SJSA1 (cell line): ENCODE measurements around the gene HOXA10. TPM values are rescaled to one million over a fixed set of nuclear protein-coding genes. Genes with fewer than 3 reads are reported as not detected.

Source experiments
- DNase-seq, 2 experiments: peaks; one replicate each; pipeline ENCODE4 v3.0.0-alpha.2; 2015 to 2020; ENCODE audit warnings: low spot score in 2 of 2, low read depth in 1 of 2
- H3K27ac ChIP-seq: fragments of 250-450 bp; sonication (Bioruptor Pico); 2 replicates; pipeline ENCODE4 v1.5.1; 2020; ENCODE audit warnings: mild to moderate bottlenecking, moderate library complexity
- H3K27me3 ChIP-seq: fragments of 250-450 bp; sonication (Bioruptor Pico); replicated peaks from 2 replicates; pipeline ENCODE4 v1.5.1; 2020; ENCODE audit warnings: mild to moderate bottlenecking, moderate library complexity
- H3K36me3 ChIP-seq: fragments of 250-450 bp; sonication (Bioruptor Pico); 2 replicates; pipeline ENCODE4 v1.5.1; 2020; ENCODE audit warnings: mild to moderate bottlenecking
- H3K4me1 ChIP-seq: fragments of 250-450 bp; sonication (Bioruptor Pico); replicated peaks from 2 replicates; pipeline ENCODE4 v1.6.1; 2021; ENCODE audit warnings: mild to moderate bottlenecking
- H3K4me3 ChIP-seq: fragments of 250-450 bp; sonication (Bioruptor Pico); 2 replicates; pipeline ENCODE4 v1.5.1; 2020; ENCODE audit warnings: mild to moderate bottlenecking
- H3K9me3 ChIP-seq: fragments of 250-450 bp; sonication (Bioruptor Pico); replicated peaks from 2 replicates; pipeline ENCODE4 v1.5.1; 2020; ENCODE audit warnings: mild to moderate bottlenecking
- total RNA-seq: library from RNA; depleted of rRNA; stranded (reverse); fragments of >200 nt; shearing (Covaris generic); gene quantifications from 2 replicates; pipeline ENCODE4 v1.2.3, GENCODE V29; 2014; rRNA removed

The HOXA10 gene
- total RNA-seq: 8.6 and 15.5 TPM in 2 replicates

DNA sequence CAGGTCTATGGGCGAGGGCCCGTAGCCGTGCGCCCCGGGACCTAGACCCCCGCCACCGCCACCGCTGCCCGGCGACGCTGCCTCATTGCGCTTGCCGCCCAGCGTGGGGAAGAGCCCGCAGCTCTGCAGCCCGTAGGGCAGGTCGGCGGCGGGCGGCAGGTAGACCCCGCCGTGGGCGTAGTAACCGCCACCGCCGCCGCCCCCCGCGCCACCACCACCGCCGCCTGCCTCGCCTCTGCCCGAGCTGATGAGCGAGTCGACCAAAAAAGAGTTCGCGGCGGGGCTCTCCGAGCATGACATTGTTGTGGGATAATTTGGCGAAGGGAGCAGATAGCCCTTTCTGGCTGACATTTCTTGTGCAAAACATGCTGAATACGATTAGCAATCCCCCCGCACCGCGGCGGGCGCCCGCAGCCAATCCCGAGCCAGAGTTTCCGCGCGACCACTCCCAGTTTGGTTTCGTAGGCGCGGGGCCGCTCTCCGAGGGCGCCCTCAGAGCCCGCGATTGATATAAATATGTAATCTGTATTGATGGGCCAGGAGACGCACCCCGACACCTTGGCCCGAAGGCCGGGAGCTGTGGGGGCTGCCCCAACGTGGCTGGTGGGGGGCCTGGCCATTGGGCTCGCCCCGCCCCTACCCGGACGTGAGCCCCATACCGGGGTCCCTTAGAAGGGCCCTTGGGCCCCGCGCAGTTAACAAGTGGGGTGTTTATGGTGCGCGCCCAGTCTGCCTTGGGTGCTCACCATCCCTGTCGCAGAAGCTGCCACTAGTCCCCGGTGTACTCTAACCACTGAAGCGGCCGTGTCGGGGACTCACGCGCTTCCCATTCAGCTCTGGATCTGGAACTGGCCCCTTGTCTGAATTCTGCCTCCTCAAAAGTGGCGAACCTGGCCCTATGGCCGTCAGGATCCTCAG is at the start of gene HOXA10:
TSS of gene HOXA10 (minus strand) at position 365 of the 918 bp plus-strand sequence. CDS start at position 351, 14 bp downstream.
- H3K4me1 ChIP-seq: peaks cover 59% of the 10 kb centered on the region
- no peaks in the 10 kb centered on the region for H3K9me3 ChIP-seq
- peak in 1 of 2 experiments; percentile 79 for DNase-seq
- H3K27ac ChIP-seq: peak within 1 kb of the TSS; percentile 93
- H3K36me3 ChIP-seq: peaks cover 34% of the 10 kb centered on the region
- H3K27me3 ChIP-seq: no peaks in the 10 kb centered on the region
- peak within 1 kb of the TSS; percentile 57 for H3K4me3 ChIP-seq

DNA sequence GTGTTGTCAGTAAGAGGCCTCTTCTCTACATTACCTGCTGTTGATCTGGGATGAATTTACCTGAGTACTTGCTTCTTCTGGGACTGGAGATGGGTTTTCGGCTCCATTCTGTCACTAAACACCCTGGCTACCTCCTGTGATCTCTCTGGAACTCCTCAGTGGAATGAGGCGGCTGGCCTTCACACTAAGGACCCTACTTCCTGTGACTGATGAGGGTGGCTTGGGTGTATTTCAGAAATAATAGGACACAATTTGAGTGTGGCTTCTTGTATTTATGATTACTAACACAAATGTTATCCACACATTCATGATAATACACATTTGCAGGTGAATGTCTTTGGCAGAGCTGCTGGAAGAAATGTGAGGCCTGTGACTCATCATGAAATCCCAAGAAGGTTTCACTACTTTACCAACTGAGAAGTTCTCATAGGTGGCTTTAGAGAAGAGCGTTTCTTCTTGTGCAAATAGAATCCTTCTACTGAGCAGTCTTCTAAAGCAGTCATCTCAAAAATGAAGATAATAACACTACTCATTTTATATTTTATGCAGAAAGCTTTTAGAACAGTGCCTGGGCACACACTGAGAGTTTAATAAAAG is 47.2 kb upstream of the HOXA10 start:
- Histone ChIP-seq H3K27me3 (no peaks in the 10 kb centered on the region), H3K36me3 (no peaks in the 10 kb centered on the region), H3K4me1 (no peaks in the 10 kb centered on the region), H3K9me3 (no peaks in the 10 kb centered on the region), H3K27ac (no peak overlapping the region), H3K4me3 (no peak overlapping the region)
- DNase-seq: no peak

DNA sequence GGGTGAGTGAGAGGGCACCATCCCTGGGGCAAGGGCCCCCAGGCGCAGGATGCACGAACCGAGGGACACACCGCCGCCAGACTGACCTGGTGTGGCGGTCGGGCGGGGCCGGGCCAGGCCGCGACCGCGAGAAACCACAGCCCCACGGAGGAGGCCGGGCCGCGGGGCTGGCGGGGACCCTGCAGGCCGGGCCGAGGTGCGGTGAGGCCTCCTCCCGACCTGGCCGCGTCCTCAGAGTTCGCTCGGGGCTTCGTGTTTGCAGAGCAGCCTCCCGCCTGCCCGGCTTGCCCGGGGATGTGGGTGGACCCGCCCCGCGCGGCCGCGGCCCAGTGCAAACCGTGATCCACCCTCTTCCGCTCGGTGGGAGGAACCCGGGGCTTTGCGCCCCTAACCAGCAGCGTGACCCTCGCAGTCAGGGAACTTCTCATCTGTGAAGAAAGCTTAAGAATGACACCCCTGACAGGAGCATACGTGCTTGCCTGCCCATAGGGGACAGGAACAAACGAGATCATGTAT is 46.4 kb upstream of the HOXA10 start:
- H3K4me1 ChIP-seq: no peaks in the 10 kb centered on the region

DNA sequence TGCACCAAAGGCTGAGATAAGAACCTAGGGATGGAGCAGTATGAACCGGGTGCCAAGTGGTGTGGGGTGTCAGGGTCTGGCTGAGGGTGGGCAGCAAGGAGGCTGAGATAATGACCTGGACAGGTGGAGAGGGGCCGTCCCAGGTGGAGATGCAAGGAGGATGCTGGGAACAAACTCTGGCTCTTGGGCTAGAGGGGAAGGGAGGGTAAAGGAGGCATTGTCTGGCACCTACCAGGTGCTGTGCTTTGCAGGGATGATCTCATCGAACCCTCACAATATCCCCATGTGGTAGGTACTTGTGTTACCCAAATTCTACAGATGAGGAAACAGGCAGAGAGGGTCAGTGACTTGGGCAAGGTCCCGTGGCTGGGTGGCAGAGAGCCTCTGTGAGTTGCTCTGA is 45.7 kb upstream of the HOXA10 start:
- Histone ChIP-seq H3K36me3 (no peaks in the 10 kb centered on the region), H3K27ac (no peak overlapping the region), H3K9me3 (no peaks in the 10 kb centered on the region), H3K27me3 (no peaks in the 10 kb centered on the region), H3K4me1 (no peaks in the 10 kb centered on the region), H3K4me3 (no peak overlapping the region)
- no peak for DNase-seq

More for the DNA sequence above, 46.4 kb upstream of the HOXA10 start:
- Histone ChIP-seq H3K36me3 (no peaks in the 10 kb centered on the region), H3K9me3 (no peaks in the 10 kb centered on the region), H3K4me3 (no peak overlapping the region), H3K27me3 (no peaks in the 10 kb centered on the region), H3K27ac (no peak overlapping the region)
- no peak for DNase-seq

DNA sequence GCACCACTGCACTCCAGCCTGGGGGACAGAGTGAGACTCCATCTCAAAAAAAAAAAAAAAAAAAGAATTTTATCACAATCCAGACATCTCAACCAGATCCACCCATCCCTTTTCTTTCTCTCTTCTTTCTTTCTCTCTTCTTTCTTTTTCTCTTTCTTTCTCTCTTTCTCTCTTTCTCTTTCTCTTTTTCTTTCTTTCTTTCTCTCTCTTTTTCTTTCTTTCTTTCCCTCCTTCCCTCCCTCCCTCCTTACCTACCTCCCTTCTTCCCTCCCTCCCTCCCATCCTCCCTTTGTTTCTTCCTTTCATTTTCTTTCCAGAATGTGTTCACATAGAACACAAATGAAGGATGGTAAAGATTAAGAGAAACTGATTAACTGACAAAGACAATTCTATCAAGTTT is 43.8 kb upstream of the HOXA10 start:
- no peak overlapping the region for H3K4me3 ChIP-seq
- H3K27ac ChIP-seq: no peak overlapping the region
- no peaks in the 10 kb centered on the region for H3K4me1 ChIP-seq
- H3K27me3 ChIP-seq: no peaks in the 10 kb centered on the region
- no peak for DNase-seq
- H3K9me3 ChIP-seq: no peaks in the 10 kb centered on the region
- no peaks in the 10 kb centered on the region for H3K36me3 ChIP-seq

DNA sequence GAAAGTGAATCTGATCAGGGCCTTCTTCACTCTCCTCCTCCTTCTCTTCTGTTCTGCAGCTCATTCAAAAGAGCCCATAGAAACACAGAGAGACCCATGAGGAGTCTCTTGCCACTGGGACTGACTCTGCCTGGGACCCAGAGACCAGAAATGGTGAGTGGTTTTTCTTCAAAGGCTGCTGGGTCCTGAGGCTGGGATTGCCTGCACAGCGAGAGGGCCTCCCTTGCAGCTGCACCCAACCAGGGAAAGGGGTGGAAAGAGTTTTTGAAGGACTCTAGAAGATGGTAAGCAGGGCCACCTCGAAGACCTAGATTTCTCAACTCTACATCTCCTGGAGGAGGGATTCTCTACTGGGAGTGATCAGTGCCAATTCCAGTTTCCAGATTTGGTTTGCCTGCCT is 41.2 kb upstream of the HOXA10 start:
- Histone ChIP-seq H3K4me3 (no peak overlapping the region), H3K4me1 (no peaks in the 10 kb centered on the region), H3K27ac (no peak overlapping the region), H3K36me3 (no peaks in the 10 kb centered on the region), H3K9me3 (no peaks in the 10 kb centered on the region), H3K27me3 (no peaks in the 10 kb centered on the region)
- DNase-seq: no peak

DNA sequence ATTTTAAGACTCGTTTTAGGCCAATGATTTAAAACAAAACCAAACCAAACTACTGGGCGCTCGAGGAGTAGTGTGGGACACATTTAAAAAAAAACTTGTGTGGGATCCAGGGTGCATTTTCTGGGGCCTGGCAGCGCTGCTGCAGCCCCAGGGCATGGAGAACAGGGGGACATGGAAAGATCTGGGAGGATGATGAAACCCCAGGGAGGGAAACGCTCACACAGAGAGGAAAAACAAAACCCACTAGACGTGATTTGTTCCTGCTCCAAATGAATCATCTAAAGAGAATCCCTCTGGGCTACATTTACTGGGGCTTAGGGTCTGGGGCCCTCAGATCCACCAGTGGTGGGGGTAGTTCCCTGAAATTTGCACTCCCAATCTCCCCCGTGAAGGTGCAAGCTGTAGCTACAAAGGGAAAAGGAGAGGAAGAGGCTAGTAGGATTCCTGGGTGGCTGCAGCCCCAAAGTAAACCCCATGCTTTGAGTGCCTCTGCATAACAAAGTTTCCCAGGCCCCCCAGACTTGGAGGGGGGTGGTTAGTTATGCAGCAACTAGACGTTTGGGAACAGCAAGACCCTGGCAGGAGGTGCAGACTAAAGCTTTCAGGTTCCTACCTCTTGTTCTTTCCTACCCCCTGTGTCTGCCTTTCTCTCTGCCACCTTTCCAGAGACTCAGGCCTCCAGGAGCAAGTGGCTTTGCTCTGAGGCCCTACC is 40.3 kb upstream of the HOXA10 start:
- Histone ChIP-seq H3K9me3 (no peaks in the 10 kb centered on the region), H3K4me3 (no peak overlapping the region), H3K27ac (no peak overlapping the region), H3K27me3 (no peaks in the 10 kb centered on the region), H3K36me3 (no peaks in the 10 kb centered on the region), H3K4me1 (no peaks in the 10 kb centered on the region)
- no peak for DNase-seq

DNA sequence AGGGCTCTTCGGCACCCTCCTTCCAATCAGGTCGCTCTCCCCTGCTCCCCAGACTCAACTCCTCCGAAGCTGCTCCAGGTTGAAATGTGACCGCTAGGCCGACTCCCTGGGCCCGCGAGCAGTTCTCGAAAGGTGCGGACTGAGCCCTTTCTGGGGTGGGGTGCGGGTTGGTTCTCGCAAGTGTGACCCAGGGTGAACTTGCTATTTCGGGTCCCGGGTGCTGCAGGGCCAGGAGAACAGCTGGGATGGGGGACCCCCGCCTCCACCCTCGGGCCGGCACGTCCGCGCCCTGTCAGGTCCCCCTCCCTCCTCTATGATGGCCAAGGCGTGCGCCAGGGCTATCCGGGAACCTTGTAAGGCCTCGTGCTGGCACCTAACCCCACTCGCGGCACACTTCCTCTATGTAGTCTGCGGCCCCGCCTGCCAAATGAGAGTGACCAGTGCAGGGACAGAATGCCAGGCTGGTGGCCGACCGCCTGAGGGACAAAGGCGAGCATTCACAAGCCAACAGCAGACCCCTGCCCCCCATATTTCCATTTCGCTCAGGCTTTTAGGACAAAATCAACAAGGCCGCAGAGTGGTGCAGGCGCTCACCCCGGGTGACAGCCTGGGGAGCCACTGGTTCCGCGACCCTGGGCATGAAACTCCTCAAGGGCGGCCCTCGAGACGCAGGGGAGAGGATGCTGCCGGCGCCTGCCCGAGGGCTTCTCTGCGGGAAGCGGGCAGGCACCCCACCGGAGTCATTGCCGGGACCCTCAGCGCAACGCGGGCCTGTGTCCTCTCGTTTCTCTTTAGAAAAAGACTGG is 39.5 kb upstream of the HOXA10 start:
- DNase-seq: no peak
- Histone ChIP-seq H3K27me3 (no peaks in the 10 kb centered on the region), H3K36me3 (no peaks in the 10 kb centered on the region), H3K27ac (no peak overlapping the region), H3K4me3 (no peak overlapping the region), H3K9me3 (no peaks in the 10 kb centered on the region), H3K4me1 (no peaks in the 10 kb centered on the region)

DNA sequence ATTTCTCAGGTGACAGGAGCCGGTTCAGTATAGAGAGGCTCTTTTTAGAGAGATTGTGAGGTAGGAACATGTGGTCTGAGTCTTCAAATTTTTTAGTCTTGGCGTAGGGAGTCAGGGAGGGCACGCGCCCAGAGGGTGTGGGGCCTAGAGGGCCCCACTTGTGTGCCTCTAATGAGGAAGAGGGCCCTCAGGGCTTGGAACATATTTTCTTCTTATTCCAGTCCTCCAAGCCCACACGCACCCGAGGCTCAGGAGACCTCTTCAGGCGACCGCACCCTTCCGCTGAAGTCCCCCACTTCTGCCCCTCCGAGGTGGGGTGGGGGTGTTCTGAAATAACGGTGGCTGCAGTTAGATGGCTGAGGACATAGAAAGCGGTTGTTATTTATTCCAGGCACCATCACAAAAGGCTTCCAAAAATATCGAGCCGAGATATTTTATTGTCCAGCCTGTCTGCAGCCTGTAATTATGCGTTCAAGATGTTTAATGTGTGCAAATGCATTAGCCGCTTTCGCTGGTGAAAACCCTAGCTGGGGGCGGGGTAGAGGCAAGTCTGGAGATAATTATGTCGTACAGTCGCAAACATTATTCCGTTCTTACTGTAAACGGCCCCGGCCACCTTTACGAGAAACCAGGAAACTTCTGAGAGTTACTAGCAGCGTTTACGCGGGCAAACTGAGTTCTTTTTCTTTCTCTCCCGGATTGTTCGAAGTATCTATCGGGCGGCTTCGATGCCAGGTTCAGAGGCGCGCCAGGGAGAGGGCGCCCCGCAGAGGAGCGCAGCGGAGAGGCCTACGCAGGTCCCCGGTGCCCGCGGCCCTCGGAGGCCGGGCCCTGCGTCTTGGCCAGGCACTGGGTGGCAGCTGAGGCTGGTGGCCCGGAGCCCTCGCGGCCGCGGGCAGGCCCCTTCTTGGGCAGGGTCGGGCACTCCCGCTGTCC is 38.6 kb upstream of the HOXA10 start:
- H3K4me3 ChIP-seq: no peak overlapping the region
- no peaks in the 10 kb centered on the region for H3K27me3 ChIP-seq
- no peak overlapping the region for H3K27ac ChIP-seq
- no peaks in the 10 kb centered on the region for H3K36me3 ChIP-seq
- DNase-seq: no peak
- H3K9me3 ChIP-seq: no peaks in the 10 kb centered on the region
- H3K4me1 ChIP-seq: no peaks in the 10 kb centered on the region

DNA sequence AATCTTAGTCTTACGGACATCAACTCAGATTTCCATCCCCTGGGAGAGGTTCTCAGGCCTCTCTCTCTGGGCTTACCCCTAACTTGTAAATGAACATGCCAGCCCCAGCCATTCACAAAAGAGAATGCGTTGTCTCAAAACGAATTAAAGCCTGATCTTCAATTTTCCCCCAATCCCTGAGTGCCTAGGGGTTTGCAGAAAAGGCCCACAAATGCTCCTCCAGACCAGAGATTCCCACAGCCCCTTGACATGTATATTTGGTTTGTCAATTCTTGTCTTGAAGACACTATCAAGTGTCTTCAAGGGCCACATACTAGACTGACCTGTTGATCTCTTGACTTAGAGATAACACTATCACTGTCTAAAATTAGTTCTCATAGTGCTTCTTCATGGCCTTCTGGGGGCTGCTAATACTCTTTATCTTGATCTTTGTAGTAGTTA is 37.7 kb upstream of the HOXA10 start:
- Histone ChIP-seq H3K27ac (no peak overlapping the region), H3K36me3 (no peaks in the 10 kb centered on the region), H3K27me3 (no peaks in the 10 kb centered on the region), H3K9me3 (no peaks in the 10 kb centered on the region), H3K4me1 (no peaks in the 10 kb centered on the region), H3K4me3 (no peak overlapping the region)
- no peak for DNase-seq

DNA sequence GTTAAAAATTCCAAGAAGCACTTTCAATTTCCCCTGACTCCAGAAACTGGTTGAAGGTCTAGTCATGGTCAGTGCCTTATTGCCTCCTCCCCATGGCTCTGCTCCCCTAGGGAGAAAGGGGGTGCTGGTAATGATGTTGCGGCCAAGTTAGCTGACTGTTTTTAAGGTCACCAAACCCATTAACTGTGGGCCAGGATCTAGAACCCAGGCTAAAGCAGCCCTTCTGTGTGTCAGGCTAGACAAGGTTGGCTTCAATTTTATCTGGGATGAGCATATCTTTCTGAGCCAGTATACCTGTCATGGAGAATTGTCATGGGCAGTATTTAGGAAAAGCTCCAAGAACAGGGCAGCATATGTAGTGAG is 36.9 kb upstream of the HOXA10 start:
- DNase-seq: no peak
- H3K36me3 ChIP-seq: no peaks in the 10 kb centered on the region
- H3K27me3 ChIP-seq: no peaks in the 10 kb centered on the region
- no peak overlapping the region for H3K27ac ChIP-seq
- no peaks in the 10 kb centered on the region for H3K9me3 ChIP-seq
- no peaks in the 10 kb centered on the region for H3K4me1 ChIP-seq
- H3K4me3 ChIP-seq: no peak overlapping the region

DNA sequence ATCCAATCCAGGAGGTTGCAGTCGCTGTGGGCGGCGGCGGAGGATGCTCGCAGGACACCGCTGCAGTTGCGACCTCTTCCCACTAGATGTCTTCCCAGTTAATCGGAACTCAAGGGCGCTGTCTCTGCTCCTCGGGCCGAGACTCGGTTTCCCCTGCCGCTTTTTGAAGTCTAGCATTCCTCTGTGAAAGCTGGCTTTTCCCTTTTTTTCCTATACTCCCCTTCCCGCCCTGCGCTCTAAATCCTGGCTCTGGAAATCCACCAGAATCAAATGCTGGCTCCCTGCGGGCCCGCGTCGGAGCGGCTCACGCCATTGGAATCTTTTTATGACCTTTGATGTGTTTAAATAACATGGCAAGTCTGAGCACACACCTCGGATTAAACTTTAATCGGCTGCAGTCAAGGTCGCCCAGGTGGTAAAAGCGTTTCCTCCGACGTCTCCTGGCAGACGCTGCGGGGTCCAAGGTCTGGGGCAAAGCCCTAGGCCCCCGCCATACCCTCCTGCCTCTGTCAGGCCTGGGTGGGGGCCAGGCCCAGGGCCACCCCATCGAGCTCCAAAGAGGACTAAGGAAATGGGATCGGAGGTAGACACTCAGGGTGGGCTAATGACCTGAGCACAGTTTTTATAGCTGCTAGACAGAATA is 36.4 kb upstream of the HOXA10 start:
- no peak overlapping the region for H3K27ac ChIP-seq
- no peaks in the 10 kb centered on the region for H3K9me3 ChIP-seq
- H3K27me3 ChIP-seq: no peaks in the 10 kb centered on the region
- no peaks in the 10 kb centered on the region for H3K36me3 ChIP-seq
- DNase-seq: no peak
- no peak overlapping the region for H3K4me3 ChIP-seq
- no peaks in the 10 kb centered on the region; the same call in 1 of the 2 replicates for H3K4me1 ChIP-seq
